A549 (cell line): ENCODE results near the gene BANP. TPM values are rescaled to one million over a fixed set of nuclear protein-coding genes. Genes with fewer than 3 reads are reported as not detected.

Experiments used
- ATAC-seq, 2 experiments: fragments of 200-7000 bp in 1 of 2; fragments of >200 bp in 1 of 2; cut with Nextera tagmentation in 1 of 2; cut with Tn5 transposase in 1 of 2; 3 replicates each; pipeline versions ENCODE4 v1.8.0 to v1.9.1; 2018 to 2020; ENCODE audit warnings: mild to moderate bottlenecking in 1 of 2, moderate library complexity in 1 of 2
- CTCF ChIA-PET: fragments of 300-600 bp; sonication (Branson Sonifier 250); formaldehyde crosslinking; extraction: SDS; loops from one replicate; lab custom pipeline; 2021; ENCODE audit warnings: antibody characterized with exemption, inconsistent platforms; lab: Yijun Ruan, JAX
- POLR2A ChIA-PET: fragments of 350-600 bp; formaldehyde crosslinking; extraction: SDS; loops from one replicate; lab custom pipeline; 2021; ENCODE audit warnings: antibody characterized with exemption, inconsistent platforms; lab: Yijun Ruan, JAX
- DNase-seq, 2 experiments: peaks; one replicate each; pipeline versions ENCODE4 v3.0.0 to v3.0.0-alpha.2; 2011 to 2016; ENCODE audit warnings: low read depth in 1 of 2, low spot score in 1 of 2
- FAIRE-seq: peaks from 2 replicates; lab custom pipeline; 2011; peaks lifted over from hg19 to GRCh38; lab: Jason Lieb, UNC
- H3K27ac ChIP-seq, 2 experiments: fragments of >200 bp; sonication (Bioruptor Twin); formaldehyde crosslinking; 3 replicates each; pipeline ENCODE4 v1.5.1; 2016 to 2017
- H3K4me1 ChIP-seq: fragments of >200 bp; sonication (Bioruptor Twin); formaldehyde crosslinking; 3 replicates; pipeline ENCODE4 v1.6.1; 2016
- H3K4me2 ChIP-seq: fragments of >200 bp; sonication (Bioruptor Twin); formaldehyde crosslinking; 3 replicates; pipeline ENCODE4 v1.6.1; 2016
- H3K4me3 ChIP-seq: fragments of >200 bp; sonication (Bioruptor Twin); formaldehyde crosslinking; 3 replicates; pipeline ENCODE4 v1.5.1; 2016
- H3K9me3 ChIP-seq: fragments of >200 bp; sonication (Bioruptor Twin); formaldehyde crosslinking; 3 replicates; pipeline ENCODE4 v1.6.1; 2016
- CEBPB ChIP-seq, 2 experiments: fragments of >200 bp in 1 of 2; sonication (Bioruptor Twin) in 1 of 2; formaldehyde crosslinking in 1 of 2; IDR thresholded peaks; 2 replicates each; pipeline ENCODE4 v1.6.1; 2012 to 2016
- CHD2 ChIP-seq: fragments of 150-350 bp; IDR thresholded peaks from 2 replicates; pipeline ENCODE4 v1.6.1; 2014; ENCODE audit warnings: low read length; ENCODE audit not compliant: partially characterized antibody
- CHD4 ChIP-seq: fragments of 200-600 bp; sonication (generic); IDR thresholded peaks from 2 replicates; pipeline ENCODE4 v1.6.1; 2016; ENCODE audit warnings: antibody characterized with exemption, mild to moderate bottlenecking, borderline replicate concordance
- EHMT2 ChIP-seq: fragments of 200-600 bp; sonication (generic); IDR thresholded peaks from 2 replicates; pipeline ENCODE4 v1.6.1; 2016; ENCODE audit warnings: antibody characterized with exemption, low read depth, mild to moderate bottlenecking, moderate library complexity
- FOSL2 ChIP-seq, 2 experiments: fragments of 450-650 bp in 1 of 2; fragments of >200 bp in 1 of 2; sonication (Bioruptor Twin) in 1 of 2; formaldehyde crosslinking; IDR thresholded peaks; 2 replicates each; pipeline versions ENCODE4 v1.5.0 to v1.6.1; 2016 to 2020; ENCODE audit warnings: mild to moderate bottlenecking in 1 of 2, moderate library complexity in 1 of 2
- FOXS1 ChIP-seq: fragments of 250-450 bp; sonication (Bioruptor Pico); IDR thresholded peaks from 2 replicates; pipeline ENCODE4 v1.5.0; 2020; ENCODE audit warnings: mild to moderate bottlenecking, moderate library complexity
- HDAC2 ChIP-seq: fragments of 200-600 bp; sonication (generic); IDR thresholded peaks from 2 replicates; pipeline ENCODE4 v1.6.1; 2016
- HEYL ChIP-seq: fragments of 250-450 bp; sonication (Bioruptor Pico); IDR thresholded peaks from 2 replicates; pipeline ENCODE4 v1.8.0; 2021; ENCODE audit warnings: mild to moderate bottlenecking, moderate library complexity
- MAFK ChIP-seq: fragments of 450-650 bp; IDR thresholded peaks from 2 replicates; pipeline ENCODE4 v1.6.1; 2014; ENCODE audit not compliant: partially characterized antibody
- MYC ChIP-seq: IDR thresholded peaks from 2 replicates; pipeline ENCODE4 v1.6.1; 2012; ENCODE audit warnings: mild to moderate bottlenecking, inconsistent platforms, low read length, improper control_type of control experiment, borderline replicate concordance
- NFE2L2 ChIP-seq: fragments of 150-350 bp; conservative IDR thresholded peaks from 2 replicates; pipeline ENCODE4 v1.6.1; 2014; ENCODE audit warnings: low read length
- POLR2A ChIP-seq: IDR thresholded peaks from 2 replicates; pipeline ENCODE4 v1.6.1; 2012; ENCODE audit warnings: mild to moderate bottlenecking, low read length
- POLR2AphosphoS2 ChIP-seq: conservative IDR thresholded peaks from 2 replicates; pipeline ENCODE4 v1.6.1; 2012; ENCODE audit warnings: low read length, improper control_type of control experiment, inconsistent platforms
- RAD21 ChIP-seq, 2 experiments: fragments of >200 bp in 1 of 2; sonication (Bioruptor Twin) in 1 of 2; formaldehyde crosslinking in 1 of 2; IDR thresholded peaks in 1 of 2; conservative IDR thresholded peaks in 1 of 2; 2 replicates in 1 of 2; 3 replicates in 1 of 2; pipeline ENCODE4 v1.6.1; 2012 to 2018; ENCODE audit warnings: inconsistent platforms in 1 of 2
- RCOR1 ChIP-seq: fragments of 150-350 bp; IDR thresholded peaks from 2 replicates; pipeline ENCODE4 v1.6.1; 2014; ENCODE audit warnings: antibody characterized with exemption, low read length, low read depth
- SREBF2 ChIP-seq: fragments of 450-650 bp; IDR thresholded peaks from 2 replicates; pipeline ENCODE4 v1.6.1; 2014; ENCODE audit warnings: mild to moderate bottlenecking, moderate library complexity
- TP53 ChIP-seq: fragments of 250-450 bp; sonication (Bioruptor Pico); IDR thresholded peaks from 2 replicates; pipeline ENCODE4 v1.5.0; 2021; ENCODE audit warnings: mild to moderate bottlenecking, moderate library complexity
- ZC3H11A ChIP-seq: fragments of 450-650 bp; IDR thresholded peaks from 2 replicates; pipeline ENCODE4 v1.6.1; 2014; ENCODE audit warnings: antibody characterized with exemption, mild to moderate bottlenecking
- ZNF302 ChIP-seq: fragments of 250-450 bp; sonication (Bioruptor Pico); IDR thresholded peaks from 2 replicates; pipeline ENCODE4 v1.9.0; 2021; ENCODE audit warnings: inconsistent platforms, mild to moderate bottlenecking, moderate library complexity
- WGBS: methylation state at CpG from one replicate; pipeline ENCODE4 v1.1.6; 2017; ENCODE audit errors: missing lambda C conversion rate; 5-methylcytosine and 5-hydroxymethylcytosine counted together
- polyA plus RNA-seq, 4 experiments: library from polyadenylated mRNA; depleted of rRNA in 3 of 4; stranded (reverse); fragments of >200 nt; fragmentation: RNase III in 1 of 4; extraction: RNeasy Plus Mini Kit Qiagen cat#74134 plus additional on column Dnase treatment in 1 of 4; gene quantifications; 2 replicates in 3 of 4; 3 replicates in 1 of 4; pipeline ENCODE4 v1.2.3, GENCODE V29; 2011 to 2017
- TF ChIP-seq, protein P1 (sequence below): fragments of 450-650 bp; IDR thresholded peaks from 2 replicates; pipeline ENCODE4 v1.6.1; 2014; ENCODE audit warnings: antibody characterized with exemption
- TF ChIP-seq, protein P2 (sequence below): fragments of 250-450 bp; sonication (Bioruptor Pico); IDR thresholded peaks from 2 replicates; pipeline ENCODE4 v1.5.0; 2020; ENCODE audit warnings: low read depth, mild to moderate bottlenecking, moderate library complexity
- TF ChIP-seq, protein P3 (sequence below): IDR thresholded peaks from 2 replicates; pipeline ENCODE4 v1.6.1; 2012
- TF ChIP-seq, protein P4 (sequence below): fragments of 200-600 bp; sonication (generic); IDR thresholded peaks from 2 replicates; pipeline ENCODE4 v1.6.1; 2016; ENCODE audit warnings: antibody characterized with exemption, mild to moderate bottlenecking, moderate library complexity
- TF ChIP-seq, protein P5 (sequence below): fragments of 250-450 bp; sonication (Bioruptor Pico); IDR thresholded peaks from 2 replicates; pipeline ENCODE4 v1.5.0; 2021; ENCODE audit warnings: mild to moderate bottlenecking, moderate library complexity, borderline replicate concordance

The BANP gene
- polyA plus RNA-seq, 2 of the 4 experiments (the other 2 are of a cell fraction): 17.1 to 17.2 TPM

DNA sequence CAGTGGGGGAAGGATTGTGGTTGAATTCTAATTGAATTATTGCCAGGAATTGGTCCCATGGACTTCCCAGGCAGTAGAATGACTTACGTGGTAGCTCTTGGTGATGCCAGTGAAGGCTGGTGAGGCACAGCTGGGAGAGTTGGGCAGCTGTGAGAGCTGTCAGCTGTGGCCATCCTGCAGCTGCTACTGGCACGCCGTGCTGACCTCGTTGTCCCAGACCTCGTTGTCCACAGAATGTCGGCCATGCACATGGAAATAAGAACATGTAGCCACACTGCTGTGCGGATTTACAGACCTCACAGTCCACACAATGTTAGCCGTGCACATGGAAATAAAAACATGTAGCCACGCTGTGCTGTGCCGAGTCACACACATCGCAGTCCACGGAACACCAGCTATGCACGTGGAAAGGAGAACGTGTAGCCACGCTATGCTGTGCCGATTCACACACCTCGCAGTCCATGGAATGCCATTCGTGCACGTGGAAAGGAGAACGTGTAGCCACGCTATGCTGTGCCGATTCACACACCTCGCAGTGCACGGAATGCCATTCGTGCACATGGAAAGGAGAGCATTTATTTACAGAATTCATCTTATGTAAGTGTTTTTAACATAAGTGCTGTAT lies 59.2 kb downstream of the BANP start (continued):
- TF ChIP-seq FOSL2 (IDR thresholded peaks at IDR 0.05) (no peak), FOSL2 (CRISPR knock-in tag; IDR thresholded peaks at IDR 0.05) (no peak), ZC3H11A (no peak), HEYL (no peak), POLR2A (no peak), CEBPB (IDR thresholded peaks at IDR 0.05) (no peak), EHMT2 (no peak), TP53 (no peak), CHD4 (no peak)
- TF ChIP-seq, protein P1, sequence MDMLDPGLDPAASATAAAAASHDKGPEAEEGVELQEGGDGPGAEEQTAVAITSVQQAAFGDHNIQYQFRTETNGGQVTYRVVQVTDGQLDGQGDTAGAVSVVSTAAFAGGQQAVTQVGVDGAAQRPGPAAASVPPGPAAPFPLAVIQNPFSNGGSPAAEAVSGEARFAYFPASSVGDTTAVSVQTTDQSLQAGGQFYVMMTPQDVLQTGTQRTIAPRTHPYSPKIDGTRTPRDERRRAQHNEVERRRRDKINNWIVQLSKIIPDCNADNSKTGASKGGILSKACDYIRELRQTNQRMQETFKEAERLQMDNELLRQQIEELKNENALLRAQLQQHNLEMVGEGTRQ: no peak
- TF ChIP-seq, protein P2, sequence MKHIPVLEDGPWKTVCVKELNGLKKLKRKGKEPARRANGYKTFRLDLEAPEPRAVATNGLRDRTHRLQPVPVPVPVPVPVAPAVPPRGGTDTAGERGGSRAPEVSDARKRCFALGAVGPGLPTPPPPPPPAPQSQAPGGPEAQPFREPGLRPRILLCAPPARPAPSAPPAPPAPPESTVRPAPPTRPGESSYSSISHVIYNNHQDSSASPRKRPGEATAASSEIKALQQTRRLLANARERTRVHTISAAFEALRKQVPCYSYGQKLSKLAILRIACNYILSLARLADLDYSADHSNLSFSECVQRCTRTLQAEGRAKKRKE: no peak

DNA sequence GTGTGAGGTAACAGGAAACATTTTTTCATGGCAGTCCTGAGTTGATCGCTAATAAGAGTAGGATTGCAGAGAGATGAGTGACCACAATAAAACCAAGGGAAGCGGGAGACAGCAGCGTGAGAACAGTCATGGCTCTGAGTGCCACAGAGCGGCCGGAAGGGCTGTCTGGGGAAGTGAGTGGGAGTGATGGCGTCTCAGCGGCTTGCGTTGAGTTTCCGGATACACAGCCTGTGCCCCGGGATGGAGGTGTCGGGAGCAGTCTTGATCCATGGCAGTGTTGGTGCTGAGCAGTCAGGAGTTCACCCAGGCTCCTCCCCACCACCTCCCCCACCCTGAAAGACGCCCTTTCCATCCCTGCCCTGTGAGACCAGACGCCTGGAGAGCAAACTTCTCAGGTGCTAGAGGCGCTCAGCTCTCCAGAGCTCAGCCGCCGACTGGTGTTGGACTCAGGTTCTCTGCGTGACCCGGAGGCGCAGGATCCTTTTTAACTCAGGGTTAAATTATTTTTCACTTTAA lies 59.8 kb downstream of the BANP start:
- ChIA-PET CTCF (interaction anchor here (1.3 kb wide), 1 partner anchor 427 kb away, joined by 3 read pairs; no protein-coding TSS in a partner anchor), POLR2A (no interaction called here)
- WGBS: 90% methylated on average over 17 of the region's 19 CpGs
- no peak for DNase-seq
- no peak overlapping the region for H3K4me2 ChIP-seq
- peaks cover 20% of the 10 kb centered on the region for H3K4me1 ChIP-seq
- H3K4me3 ChIP-seq: no peak overlapping the region
- no peaks in the 10 kb centered on the region for H3K9me3 ChIP-seq
- no peak overlapping the region for H3K27ac ChIP-seq
- no peak for ATAC-seq
- TF ChIP-seq HDAC2 (no peak), RCOR1 (no peak), FOXS1 (CRISPR knock-in tag) (no peak), CHD2 (no peak), MAFK (no peak), NFE2L2 (no peak), POLR2AphosphoS2 (no peak), MYC (no peak), RAD21 (conservative IDR thresholded peaks at IDR 0.05 in 1 of 2, IDR thresholded peaks at IDR 0.05 in 1 of 2) (no peak), SREBF2 (no peak), ZNF302 (CRISPR knock-in tag) (no peak), POLR2A (no peak)
- TF ChIP-seq, protein P3, sequence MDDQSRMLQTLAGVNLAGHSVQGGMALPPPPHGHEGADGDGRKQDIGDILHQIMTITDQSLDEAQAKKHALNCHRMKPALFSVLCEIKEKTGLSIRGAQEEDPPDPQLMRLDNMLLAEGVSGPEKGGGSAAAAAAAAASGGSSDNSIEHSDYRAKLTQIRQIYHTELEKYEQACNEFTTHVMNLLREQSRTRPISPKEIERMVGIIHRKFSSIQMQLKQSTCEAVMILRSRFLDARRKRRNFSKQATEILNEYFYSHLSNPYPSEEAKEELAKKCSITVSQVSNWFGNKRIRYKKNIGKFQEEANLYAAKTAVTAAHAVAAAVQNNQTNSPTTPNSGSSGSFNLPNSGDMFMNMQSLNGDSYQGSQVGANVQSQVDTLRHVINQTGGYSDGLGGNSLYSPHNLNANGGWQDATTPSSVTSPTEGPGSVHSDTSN: no peak
- TF ChIP-seq, protein P4, sequence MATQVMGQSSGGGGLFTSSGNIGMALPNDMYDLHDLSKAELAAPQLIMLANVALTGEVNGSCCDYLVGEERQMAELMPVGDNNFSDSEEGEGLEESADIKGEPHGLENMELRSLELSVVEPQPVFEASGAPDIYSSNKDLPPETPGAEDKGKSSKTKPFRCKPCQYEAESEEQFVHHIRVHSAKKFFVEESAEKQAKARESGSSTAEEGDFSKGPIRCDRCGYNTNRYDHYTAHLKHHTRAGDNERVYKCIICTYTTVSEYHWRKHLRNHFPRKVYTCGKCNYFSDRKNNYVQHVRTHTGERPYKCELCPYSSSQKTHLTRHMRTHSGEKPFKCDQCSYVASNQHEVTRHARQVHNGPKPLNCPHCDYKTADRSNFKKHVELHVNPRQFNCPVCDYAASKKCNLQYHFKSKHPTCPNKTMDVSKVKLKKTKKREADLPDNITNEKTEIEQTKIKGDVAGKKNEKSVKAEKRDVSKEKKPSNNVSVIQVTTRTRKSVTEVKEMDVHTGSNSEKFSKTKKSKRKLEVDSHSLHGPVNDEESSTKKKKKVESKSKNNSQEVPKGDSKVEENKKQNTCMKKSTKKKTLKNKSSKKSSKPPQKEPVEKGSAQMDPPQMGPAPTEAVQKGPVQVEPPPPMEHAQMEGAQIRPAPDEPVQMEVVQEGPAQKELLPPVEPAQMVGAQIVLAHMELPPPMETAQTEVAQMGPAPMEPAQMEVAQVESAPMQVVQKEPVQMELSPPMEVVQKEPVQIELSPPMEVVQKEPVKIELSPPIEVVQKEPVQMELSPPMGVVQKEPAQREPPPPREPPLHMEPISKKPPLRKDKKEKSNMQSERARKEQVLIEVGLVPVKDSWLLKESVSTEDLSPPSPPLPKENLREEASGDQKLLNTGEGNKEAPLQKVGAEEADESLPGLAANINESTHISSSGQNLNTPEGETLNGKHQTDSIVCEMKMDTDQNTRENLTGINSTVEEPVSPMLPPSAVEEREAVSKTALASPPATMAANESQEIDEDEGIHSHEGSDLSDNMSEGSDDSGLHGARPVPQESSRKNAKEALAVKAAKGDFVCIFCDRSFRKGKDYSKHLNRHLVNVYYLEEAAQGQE: no peak
- TF ChIP-seq, protein P5, sequence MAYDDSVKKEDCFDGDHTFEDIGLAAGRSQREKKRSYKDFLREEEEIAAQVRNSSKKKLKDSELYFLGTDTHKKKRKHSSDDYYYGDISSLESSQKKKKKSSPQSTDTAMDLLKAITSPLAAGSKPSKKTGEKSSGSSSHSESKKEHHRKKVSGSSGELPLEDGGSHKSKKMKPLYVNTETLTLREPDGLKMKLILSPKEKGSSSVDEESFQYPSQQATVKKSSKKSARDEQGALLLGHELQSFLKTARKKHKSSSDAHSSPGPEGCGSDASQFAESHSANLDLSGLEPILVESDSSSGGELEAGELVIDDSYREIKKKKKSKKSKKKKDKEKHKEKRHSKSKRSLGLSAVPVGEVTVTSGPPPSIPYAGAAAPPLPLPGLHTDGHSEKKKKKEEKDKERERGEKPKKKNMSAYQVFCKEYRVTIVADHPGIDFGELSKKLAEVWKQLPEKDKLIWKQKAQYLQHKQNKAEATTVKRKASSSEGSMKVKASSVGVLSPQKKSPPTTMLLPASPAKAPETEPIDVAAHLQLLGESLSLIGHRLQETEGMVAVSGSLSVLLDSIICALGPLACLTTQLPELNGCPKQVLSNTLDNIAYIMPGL (CRISPR knock-in tag): no peak
- no peak for FAIRE-seq
